Endothelial cell of umbilical vein (primary cell): ENCODE measurements around the gene ARHGEF28. TPM values are rescaled to one million over a fixed set of nuclear protein-coding genes. Genes with fewer than 3 reads are reported as not detected.

Experiments used
- BruUV-seq: library from RNA; stranded (reverse); fragments of 400-500 nt; replicated peaks from 2 replicates; lab custom pipeline; 2021; lab: Mats Ljungman, UMichigan
- CTCF ChIA-PET: fragments of 300-600, 350-600 bp; sonication (Branson Sonifier 250); formaldehyde crosslinking; loops from one replicate; lab custom pipeline; 2021; ENCODE audit warnings: antibody characterized with exemption, inconsistent platforms; lab: Charles Lee
- POLR2A ChIA-PET: fragments of 300-600, 350-600 bp; sonication (Branson Sonifier 250); formaldehyde crosslinking; loops from one replicate; lab custom pipeline; 2021; ENCODE audit warnings: antibody characterized with exemption, inconsistent platforms; lab: Charles Lee
- DNase-seq: peaks from one replicate; pipeline ENCODE4 v3.0.0-alpha.2; 2011; ENCODE audit warnings: low read depth, low spot score
- FAIRE-seq: peaks from 2 replicates; lab custom pipeline; 2011; peaks lifted over from hg19 to GRCh38; lab: Jason Lieb, UNC
- H2AFZ ChIP-seq: 2 replicates; pipeline ENCODE4 v1.6.0; 2012; ENCODE audit warnings: low read depth, low read length, control low read depth, inconsistent platforms
- H3K27ac ChIP-seq: 2 replicates; pipeline ENCODE4 v1.5.1; 2011; ENCODE audit warnings: low read depth, mild to moderate bottlenecking, control low read depth, low read length, moderate library complexity; ENCODE audit not compliant: insufficient read depth
- H3K27me3 ChIP-seq, 2 experiments: 2 replicates each; pipeline versions ENCODE4 v1.6.0 to v1.6.1; 2011; ENCODE audit warnings: low read length in 2 of 2, mixed read lengths in 1 of 2; ENCODE audit not compliant: control insufficient read depth in 2 of 2, insufficient read depth in 2 of 2
- H3K36me3 ChIP-seq, 2 experiments: 2 replicates in 1 of 2; 3 replicates in 1 of 2; pipeline ENCODE4 v1.5.1; 2011; ENCODE audit warnings: low read length in 2 of 2, mild to moderate bottlenecking in 1 of 2, moderate library complexity in 1 of 2; ENCODE audit not compliant: control insufficient read depth in 2 of 2, insufficient read depth in 2 of 2; ENCODE audit errors: extremely low read depth in 1 of 2
- H3K4me1 ChIP-seq: 3 replicates; pipeline ENCODE4 v1.5.1; 2011; ENCODE audit warnings: mild to moderate bottlenecking, low read length; ENCODE audit not compliant: control insufficient read depth, insufficient read depth; ENCODE audit errors: extremely low read depth
- H3K4me2 ChIP-seq: 2 replicates; pipeline ENCODE4 v1.6.1; 2011; ENCODE audit warnings: low read length, control low read depth, mixed read lengths; ENCODE audit not compliant: insufficient read depth
- H3K4me3 ChIP-seq, 3 experiments: fragments of 200-600 bp in 1 of 3; sonication (generic), shearing (Covaris generic) in 1 of 3; replicated peaks in 1 of 3; 2 replicates each; pipeline ENCODE4 v1.5.1; 2011 to 2016; ENCODE audit warnings: control low read depth in 3 of 3, low read length in 3 of 3, mild to moderate bottlenecking in 2 of 3, inconsistent platforms in 1 of 3, low read depth in 1 of 3, moderate library complexity in 1 of 3; ENCODE audit not compliant: insufficient read depth in 1 of 3
- H3K79me2 ChIP-seq: 2 replicates; pipeline ENCODE4 v1.6.0; 2012; ENCODE audit warnings: low read length, inconsistent platforms; ENCODE audit not compliant: control insufficient read depth, insufficient read depth
- H3K9ac ChIP-seq: replicated peaks from 2 replicates; pipeline ENCODE3; 2011; ENCODE audit warnings: low read length, control low read depth; ENCODE audit not compliant: insufficient read depth; ENCODE audit errors: extremely low read depth
- H3K9me1 ChIP-seq: replicated peaks from 3 replicates; pipeline ENCODE4 v1.6.0; 2011; ENCODE audit warnings: mild to moderate bottlenecking, low read length; ENCODE audit not compliant: control insufficient read depth, insufficient read depth; ENCODE audit errors: extremely low read depth
- H3K9me3 ChIP-seq: replicated peaks from 2 replicates; pipeline ENCODE4 v1.5.1; 2012; ENCODE audit warnings: low read length, inconsistent platforms; ENCODE audit not compliant: control insufficient read depth, insufficient read depth
- H4K20me1 ChIP-seq: replicated peaks from 2 replicates; pipeline ENCODE3; 2011; ENCODE audit warnings: mild to moderate bottlenecking, low read length; ENCODE audit not compliant: control insufficient read depth, insufficient read depth; ENCODE audit errors: extremely low read depth
- EZH2 ChIP-seq: IDR thresholded peaks from 2 replicates; pipeline ENCODE4 v1.6.1; 2012; ENCODE audit warnings: borderline replicate concordance, low read depth, mild to moderate bottlenecking, moderate library complexity, low read length, inconsistent platforms; ENCODE audit not compliant: severe bottlenecking
- FOS ChIP-seq: IDR thresholded peaks from 2 replicates; pipeline ENCODE4 v1.6.1; 2011; ENCODE audit warnings: mild to moderate bottlenecking, low read length, moderate library complexity, borderline replicate concordance; ENCODE audit not compliant: insufficient read depth
- GATA2 ChIP-seq: IDR thresholded peaks from 2 replicates; pipeline ENCODE4 v1.7.0; 2011; ENCODE audit warnings: low read depth, mild to moderate bottlenecking, moderate library complexity, mixed read lengths, low read length; ENCODE audit not compliant: insufficient read length, insufficient read depth
- JUN ChIP-seq: IDR thresholded peaks from 2 replicates; pipeline ENCODE4 v1.6.1; 2011; ENCODE audit warnings: borderline replicate concordance, low read depth; ENCODE audit not compliant: insufficient read length, insufficient read depth
- POLR2A ChIP-seq: IDR thresholded peaks from 2 replicates; pipeline ENCODE4 v1.6.1; 2012; ENCODE audit warnings: low read depth, mild to moderate bottlenecking, control low read depth, low read length
- POLR2AphosphoS5 ChIP-seq: IDR thresholded peaks from 2 replicates; pipeline ENCODE4 v1.6.1; 2012; ENCODE audit warnings: low read depth, mild to moderate bottlenecking, control low read depth, low read length, moderate library complexity; ENCODE audit not compliant: insufficient read depth
- dilution Hi-C: fragments of 300-500 bp; cut with MboI; formaldehyde crosslinking; loops from one replicate; pipeline ENCODE4 v1.15.0; 2019; ENCODE audit warnings: low sequenced_read_pairs; ENCODE audit not compliant: extremely low pct_ligation_motif_present
- intact Hi-C: fragments of 100-400 bp; cut with micrococcal nuclease; formaldehyde crosslinking; loops from one replicate; pipeline ENCODE4 v1.10.0; 2022
- polyA plus RNA-seq, 4 experiments: library from polyadenylated mRNA; depleted of rRNA in 3 of 4; stranded (reverse) in 3 of 4; unstranded in 1 of 4; fragments of >200 nt; gene quantifications; 2 replicates each; pipeline versions ENCODE4 v1.2.1 to v1.2.3, GENCODE V29; 2011 to 2012; ENCODE audit warnings: missing spikeins in 1 of 4
- total RNA-seq: library from RNA; stranded (reverse); gene quantifications from 2 replicates; pipeline ENCODE4 v1.2.3, GENCODE V29; 2021
- TF ChIP-seq, protein P1 (sequence below), 2 donors: IDR thresholded peaks; 1 replicate in 1 of 2; 2 replicates in 1 of 2; pipeline ENCODE4 v1.5.1; 2011; ENCODE audit warnings: low read length in 2 of 2, mild to moderate bottlenecking in 2 of 2, moderate library complexity in 2 of 2, control low read depth in 1 of 2, inconsistent platforms in 1 of 2, low read depth in 1 of 2; ENCODE audit not compliant: insufficient read depth in 1 of 2; ENCODE audit errors: extremely low read depth in 1 of 2
- TF ChIP-seq, protein P2 (sequence below): IDR thresholded peaks from 2 replicates; pipeline ENCODE4 v1.6.1; 2011; ENCODE audit not compliant: insufficient read depth, insufficient read length

Gene ARHGEF28
- total and polyA plus RNA-seq, 2 donors (not counting 3 experiments of a cell fraction or from before 2014, with no cell fraction given), result 29.5 to 108 TPM

DNA sequence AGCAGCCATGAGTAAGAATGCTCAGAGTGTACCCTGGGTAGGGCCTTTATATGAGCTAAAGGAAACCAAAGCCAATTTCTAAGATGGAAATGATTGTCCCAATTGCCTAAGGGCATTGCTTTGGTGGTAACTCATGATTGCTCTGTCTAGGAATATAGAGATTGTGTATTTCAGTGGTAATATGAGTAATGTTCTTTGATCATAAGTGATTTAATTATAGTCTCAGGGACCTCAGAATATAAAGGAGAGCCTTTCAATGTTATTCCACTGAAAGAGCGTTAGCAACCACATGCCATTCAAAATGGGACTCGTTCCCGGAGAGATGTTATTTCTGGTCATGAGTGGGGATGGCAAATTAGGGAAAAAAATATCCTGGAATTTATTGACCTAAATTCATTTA, 340.5 kb downstream of the ARHGEF28 start:
- no peak for DNase-seq
- H3K9me1 ChIP-seq, result no peaks in the 10 kb centered on the region
- no peak overlapping the region for H3K27ac ChIP-seq
- no peak overlapping the region for H3K9ac ChIP-seq
- FAIRE-seq, result no peak
- CTCF ChIA-PET, result no interaction called here
- BruUV-seq, result no TSS peak
- no peaks in the 10 kb centered on the region for H4K20me1 ChIP-seq
- H3K4me1 ChIP-seq, result no peaks in the 10 kb centered on the region
- no peak overlapping the region for H2AFZ ChIP-seq
- no peak for TF ChIP-seq POLR2AphosphoS5
- no peak for TF ChIP-seq FOS
- TF ChIP-seq, protein P1, sequence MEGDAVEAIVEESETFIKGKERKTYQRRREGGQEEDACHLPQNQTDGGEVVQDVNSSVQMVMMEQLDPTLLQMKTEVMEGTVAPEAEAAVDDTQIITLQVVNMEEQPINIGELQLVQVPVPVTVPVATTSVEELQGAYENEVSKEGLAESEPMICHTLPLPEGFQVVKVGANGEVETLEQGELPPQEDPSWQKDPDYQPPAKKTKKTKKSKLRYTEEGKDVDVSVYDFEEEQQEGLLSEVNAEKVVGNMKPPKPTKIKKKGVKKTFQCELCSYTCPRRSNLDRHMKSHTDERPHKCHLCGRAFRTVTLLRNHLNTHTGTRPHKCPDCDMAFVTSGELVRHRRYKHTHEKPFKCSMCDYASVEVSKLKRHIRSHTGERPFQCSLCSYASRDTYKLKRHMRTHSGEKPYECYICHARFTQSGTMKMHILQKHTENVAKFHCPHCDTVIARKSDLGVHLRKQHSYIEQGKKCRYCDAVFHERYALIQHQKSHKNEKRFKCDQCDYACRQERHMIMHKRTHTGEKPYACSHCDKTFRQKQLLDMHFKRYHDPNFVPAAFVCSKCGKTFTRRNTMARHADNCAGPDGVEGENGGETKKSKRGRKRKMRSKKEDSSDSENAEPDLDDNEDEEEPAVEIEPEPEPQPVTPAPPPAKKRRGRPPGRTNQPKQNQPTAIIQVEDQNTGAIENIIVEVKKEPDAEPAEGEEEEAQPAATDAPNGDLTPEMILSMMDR (IDR thresholded peaks at IDR 0.05; ENCODE audit: extremely low read depth in 1 of 2, insufficient read depth in 1 of 2, low read depth in 1 of 2, low read length in 2 of 2), result no peak
- TF ChIP-seq, protein P2, sequence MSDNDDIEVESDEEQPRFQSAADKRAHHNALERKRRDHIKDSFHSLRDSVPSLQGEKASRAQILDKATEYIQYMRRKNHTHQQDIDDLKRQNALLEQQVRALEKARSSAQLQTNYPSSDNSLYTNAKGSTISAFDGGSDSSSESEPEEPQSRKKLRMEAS, result no peak
- no peak for TF ChIP-seq JUN
- no peak for TF ChIP-seq EZH2
- no peak for TF ChIP-seq GATA2
- TF ChIP-seq POLR2A, result no peak
- peaks cover 25 to 42% of the 10 kb centered on the region in 2 experiments for H3K27me3 ChIP-seq
- H3K9me3 ChIP-seq, result no peaks in the 10 kb centered on the region
- H3K4me2 ChIP-seq, result no peak overlapping the region
- intact Hi-C loops, result no loop called here
- dilution Hi-C loops, result no loop called here
- no peak overlapping the region for H3K4me3 ChIP-seq
- no peaks in the 10 kb centered on the region for H3K36me3 ChIP-seq
- H3K79me2 ChIP-seq, result no peaks in the 10 kb centered on the region
- POLR2A ChIA-PET, result no interaction called here
